Measurements from ENCODE around the gene CDK14. TPM values are rescaled to one million over a fixed set of nuclear protein-coding genes. Genes with fewer than 3 reads are reported as not detected.
A peak's percentile ranks its signal among the peaks of the same experiment; 100 is the strongest.

The CDK14 gene
- total and polyA plus RNA-seq, 10 of the 15 experiments (the other 5 are each of a cell fraction or from before 2014, with no cell fraction given) = 6.5 to 61.3 (median 24.2) TPM

DNA sequence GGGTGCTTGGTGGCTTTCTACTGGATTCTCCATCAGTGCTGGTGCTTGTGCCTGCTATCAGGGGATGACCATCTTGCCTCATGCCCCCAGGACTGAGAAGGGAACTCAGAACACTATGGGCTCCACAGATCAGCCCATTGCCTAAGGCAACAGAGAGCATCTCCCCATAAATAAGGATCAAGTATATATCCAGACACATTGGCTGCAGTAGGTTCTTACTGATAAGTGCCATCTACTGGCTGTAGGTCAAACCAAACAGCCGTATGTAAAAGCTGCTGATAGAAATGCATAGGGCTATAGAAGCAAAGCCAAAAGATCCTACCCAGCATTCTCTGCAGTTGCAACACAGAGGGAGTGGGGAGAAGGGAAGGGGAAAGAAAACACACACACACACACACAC, 153.7 kb downstream of the CDK14 start (continued):
- TF ChIP-seq, protein P1, sequence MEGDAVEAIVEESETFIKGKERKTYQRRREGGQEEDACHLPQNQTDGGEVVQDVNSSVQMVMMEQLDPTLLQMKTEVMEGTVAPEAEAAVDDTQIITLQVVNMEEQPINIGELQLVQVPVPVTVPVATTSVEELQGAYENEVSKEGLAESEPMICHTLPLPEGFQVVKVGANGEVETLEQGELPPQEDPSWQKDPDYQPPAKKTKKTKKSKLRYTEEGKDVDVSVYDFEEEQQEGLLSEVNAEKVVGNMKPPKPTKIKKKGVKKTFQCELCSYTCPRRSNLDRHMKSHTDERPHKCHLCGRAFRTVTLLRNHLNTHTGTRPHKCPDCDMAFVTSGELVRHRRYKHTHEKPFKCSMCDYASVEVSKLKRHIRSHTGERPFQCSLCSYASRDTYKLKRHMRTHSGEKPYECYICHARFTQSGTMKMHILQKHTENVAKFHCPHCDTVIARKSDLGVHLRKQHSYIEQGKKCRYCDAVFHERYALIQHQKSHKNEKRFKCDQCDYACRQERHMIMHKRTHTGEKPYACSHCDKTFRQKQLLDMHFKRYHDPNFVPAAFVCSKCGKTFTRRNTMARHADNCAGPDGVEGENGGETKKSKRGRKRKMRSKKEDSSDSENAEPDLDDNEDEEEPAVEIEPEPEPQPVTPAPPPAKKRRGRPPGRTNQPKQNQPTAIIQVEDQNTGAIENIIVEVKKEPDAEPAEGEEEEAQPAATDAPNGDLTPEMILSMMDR (IDR thresholded peaks at IDR 0.05 in 2 of 3, conservative IDR thresholded peaks at IDR 0.05 in 1 of 3; ENCODE audit: control insufficient read depth in 2 of 3, extremely low read depth in 1 of 3, insufficient read depth in 1 of 3, low read depth in 3 of 3, low read length in 3 of 3) = peak; percentile 35 to 57 (median 38); a peak in 4 of 6 replicates
- TF ChIP-seq STAT3 (IDR thresholded peaks at IDR 0.05; ENCODE audit: low read depth, low read length) (no peak), PBX3 (IDR thresholded peaks at IDR 0.05; ENCODE audit: insufficient replicate concordance, low read depth, low read length) (no peak), SMC3 (IDR thresholded peaks at IDR 0.05; ENCODE audit: borderline replicate concordance, low read length) (peak; percentile 41; the same call in 1 of the 2 replicates), PRDM15 (CRISPR knock-in tag; IDR thresholded peaks at IDR 0.05) (no peak), RELB (IDR thresholded peaks at IDR 0.05; ENCODE audit: low read depth) (no peak), E4F1 (IDR thresholded peaks at IDR 0.05; ENCODE audit: borderline replicate concordance, partially characterized antibody) (no peak)

Measured in GM12878 (cell line).